ENCODE data around the gene SNW1. TPM values are rescaled to one million over a fixed set of nuclear protein-coding genes. Genes with fewer than 3 reads are reported as not detected.
A peak's percentile ranks its signal among the peaks of the same experiment; 100 is the strongest.

Gene SNW1
- 10 to 100 TPM; 23.1 to 40.9 TPM for total RNA-seq

GRCh38 chr14:77760381-77761204 lies at the start of gene SNW1:
Gene SNW1, minus strand, starts transcription at chr14:77761156. Its CDS starts 29 bp downstream, at chr14:77761127.
- Histone ChIP-seq H3K4me3 (peak within 1 kb of the TSS; percentile 71 to 95), H3K9me3 (no peaks in the 10 kb centered on the region), H3K4me1 (peaks cover 22% of the 10 kb centered on the region), H3K36me3 (replicated peaks in 1 of 2; ENCODE audit: insufficient read depth in 1 of 2, low read depth in 2 of 2) (no peaks in the 10 kb centered on the region), H3K27me3 (no peaks in the 10 kb centered on the region), H3K27ac (peak within 1 kb of the TSS; percentile 77 to 90 (median 82))
- intact Hi-C loops (cut with DNase I): no loop called here
- DNase-seq (peak; percentile 91 to 95 (median 94)), ATAC-seq (peak; percentile 67)
- WGBS, 2 donors: 0% methylated on average over 23 to 60 of the region's 60 CpGs
- TF ChIP-seq POLR2A (IDR thresholded peaks at IDR 0.05) (peak; percentile 50 to 88 (median 88)), CTCF (IDR thresholded peaks at IDR 0.05) (peak in 2 of 7 experiments; percentile 3 to 19)

- H3K36me3 ChIP-seq (replicated peaks in 1 of 2; ENCODE audit: insufficient read depth in 1 of 2, low read depth in 2 of 2): no peaks in the 10 kb centered on the region
- H3K9me3 ChIP-seq: no peaks in the 10 kb centered on the region
- ATAC-seq (no peak), DNase-seq (no peak)
- no peak overlapping the region for H3K27ac ChIP-seq
- no peak for TF ChIP-seq POLR2A (IDR thresholded peaks at IDR 0.05)
- TF ChIP-seq CTCF (IDR thresholded peaks at IDR 0.05): no peak
- 100% methylated on average over 1 of the region's 1 CpG for WGBS, 2 donors
- intact Hi-C loops (cut with DNase I): no loop called here
- H3K27me3 ChIP-seq: no peaks in the 10 kb centered on the region
- no peak overlapping the region for H3K4me3 ChIP-seq
- no peaks in the 10 kb centered on the region for H3K4me1 ChIP-seq
Measured at GRCh38 chr14:77809011-77809410, 48.1 kb upstream of the SNW1 start.

- Histone ChIP-seq H3K36me3 (replicated peaks in 1 of 2; ENCODE audit: insufficient read depth in 1 of 2, low read depth in 2 of 2) (no peaks in the 10 kb centered on the region), H3K4me3 (no peak overlapping the region), H3K27me3 (no peaks in the 10 kb centered on the region), H3K9me3 (no peaks in the 10 kb centered on the region), H3K4me1 (no peaks in the 10 kb centered on the region), H3K27ac (no peak overlapping the region)
- TF ChIP-seq POLR2A (IDR thresholded peaks at IDR 0.05) (no peak), CTCF (IDR thresholded peaks at IDR 0.05) (no peak)
- WGBS, 2 donors: 96 to 97% methylated on average over 3 of the region's 3 CpGs
- intact Hi-C loops (cut with DNase I): no loop called here
- ATAC-seq: no peak
- DNase-seq: no peak
Measured at GRCh38 chr14:77808250-77808649, 47.3 kb upstream of the SNW1 start.

DNA sequence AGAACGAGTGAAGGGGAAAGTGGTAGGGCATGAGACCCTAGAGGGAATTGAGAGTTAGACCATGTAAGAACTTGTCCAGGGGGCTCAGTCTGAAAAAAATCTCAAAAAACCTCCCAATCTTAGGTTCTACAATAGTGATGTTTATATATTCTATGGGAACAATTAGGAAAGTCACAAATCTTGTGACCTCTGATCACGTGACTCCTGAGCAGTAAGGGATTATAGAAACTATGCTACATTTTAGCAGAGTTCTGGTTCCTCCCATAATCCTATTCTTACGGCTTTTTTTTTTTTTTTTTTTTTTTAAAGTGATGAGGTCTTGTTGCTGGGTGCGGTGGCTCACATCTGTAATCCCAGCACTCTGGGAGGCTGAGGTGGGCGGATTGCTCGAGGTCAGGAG lies 44.8 kb upstream of the SNW1 start:
- Histone ChIP-seq H3K4me1 (peaks cover 4% of the 10 kb centered on the region), H3K27me3 (no peaks in the 10 kb centered on the region), H3K9me3 (no peaks in the 10 kb centered on the region), H3K27ac (no peak overlapping the region), H3K36me3 (replicated peaks in 1 of 2; ENCODE audit: insufficient read depth in 1 of 2, low read depth in 2 of 2) (no peaks in the 10 kb centered on the region), H3K4me3 (no peak overlapping the region)
- TF ChIP-seq CTCF (IDR thresholded peaks at IDR 0.05) (no peak), POLR2A (IDR thresholded peaks at IDR 0.05) (no peak)
- DNase-seq (no peak), ATAC-seq (no peak)
- intact Hi-C loops (cut with DNase I): no loop called here
- 84 to 87% methylated on average over 6 of the region's 6 CpGs for WGBS, 2 donors

DNA sequence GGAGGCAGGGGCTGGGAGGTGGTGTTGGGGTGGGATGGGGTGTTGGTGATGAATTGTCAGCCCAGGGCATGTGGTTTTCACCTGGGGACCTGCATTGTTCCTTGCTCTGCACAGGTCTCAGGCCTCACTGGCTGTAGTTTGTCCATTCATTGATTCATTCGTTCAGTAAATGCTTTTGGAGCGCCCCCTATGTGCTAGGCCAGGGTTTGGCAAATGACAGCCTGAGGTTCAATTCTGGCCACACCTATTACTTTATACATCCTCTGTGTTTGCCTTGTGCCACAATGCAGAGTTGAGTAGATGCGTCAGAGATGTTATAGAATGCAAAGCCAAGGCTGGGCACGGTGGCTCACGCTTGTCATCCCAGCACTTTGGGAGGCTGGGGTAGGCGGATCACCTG lies 43.6 kb upstream of the SNW1 start:
- 59 to 80% methylated on average over 6 of the region's 6 CpGs for whole genome bisulfite sequencing, 2 donors
- H3K4me3 ChIP-seq: no peak overlapping the region
- no peak overlapping the region for H3K27ac ChIP-seq
- peaks cover 7% of the 10 kb centered on the region for H3K4me1 ChIP-seq
- no peaks in the 10 kb centered on the region for H3K36me3 ChIP-seq (replicated peaks in 1 of 2; ENCODE audit: insufficient read depth in 1 of 2, low read depth in 2 of 2)
- ATAC-seq (no peak), DNase-seq (no peak)
- H3K27me3 ChIP-seq: no peaks in the 10 kb centered on the region
- intact Hi-C loops (cut with DNase I): no loop called here
- no peak for TF ChIP-seq CTCF (IDR thresholded peaks at IDR 0.05)
- no peak for TF ChIP-seq POLR2A (IDR thresholded peaks at IDR 0.05)
- no peaks in the 10 kb centered on the region for H3K9me3 ChIP-seq
